ENCODE data around the gene PIGZ.

Gene PIGZ

GRCh38 chr3:196967412-196968232 is 1.0 kb downstream of the PIGZ start:
- no peak overlapping the region; the same call in 1 of the 2 replicates for H3K4me3 ChIP-seq (ENCODE audit: low read depth, low read length)
- TF ChIP-seq CTCF (IDR thresholded peaks at IDR 0.05; ENCODE audit: low read depth, low read length): no peak

- no peak overlapping the region for H3K4me3 ChIP-seq (ENCODE audit: low read depth, low read length)
- no peak for TF ChIP-seq CTCF (IDR thresholded peaks at IDR 0.05; ENCODE audit: low read depth, low read length)
Observed at GRCh38 chr3:196966526-196967401, 1.9 kb downstream of the PIGZ start.

GRCh38 chr3:196965804-196966173 is 2.8 kb downstream of the PIGZ start:
- no peak overlapping the region for H3K4me3 ChIP-seq (ENCODE audit: low read depth, low read length)
- TF ChIP-seq CTCF (IDR thresholded peaks at IDR 0.05; ENCODE audit: low read depth, low read length): no peak

- no peak for TF ChIP-seq CTCF (IDR thresholded peaks at IDR 0.05; ENCODE audit: low read depth, low read length)
Observed at GRCh38 chr3:196965112-196965803, 3.4 kb downstream of the PIGZ start.

GRCh38 chr3:196963631-196963953 is 5.0 kb downstream of the PIGZ start:
- no peak overlapping the region for H3K4me3 ChIP-seq (ENCODE audit: low read depth, low read length)
- no peak for TF ChIP-seq CTCF (IDR thresholded peaks at IDR 0.05; ENCODE audit: low read depth, low read length)

More at GRCh38 chr3:196965112-196965803, 3.4 kb downstream of the PIGZ start:
- H3K4me3 ChIP-seq (ENCODE audit: low read depth, low read length): no peak overlapping the region

GRCh38 chr3:196962930-196963630 is 5.6 kb downstream of the PIGZ start:
- no peak for TF ChIP-seq CTCF (IDR thresholded peaks at IDR 0.05; ENCODE audit: low read depth, low read length)
- no peak overlapping the region for H3K4me3 ChIP-seq (ENCODE audit: low read depth, low read length)

Measured in WI38 (cell line).